Activated CD4-positive, alpha-beta T cell treated with anti-CD3 and anti-CD28 coated beads, Interleukin-2, amount 10 ng/mL, durations not matched to agents 7 days and 5 days (primary cell): ENCODE results near the gene CASR. TPM values are rescaled to one million over a fixed set of nuclear protein-coding genes. Genes with fewer than 3 reads are reported as not detected.
"Not testable (repeated sequence)": the region's sequence is repeated elsewhere in the genome, so short reads cannot be mapped to it uniquely, and the experiment has no call there.

Source experiments
- CTCF ChIA-PET: fragments of 350-600 bp; sonication (Branson Sonifier 250); formaldehyde crosslinking; loops from one replicate; lab custom pipeline; 2021; ENCODE audit warnings: antibody characterized with exemption; lab: Charles Lee
- POLR2A ChIA-PET: fragments of 350-600 bp; sonication (Branson Sonifier 250); formaldehyde crosslinking; loops from one replicate; lab custom pipeline; 2021; ENCODE audit warnings: antibody characterized with exemption; lab: Charles Lee
- DNase-seq: peaks from one replicate; pipeline ENCODE4 v3.0.0-alpha.2; 2020
- H3K27ac Mint-ChIP-seq: one replicate; pipeline ENCODE4 v1.8.0; 2021; ENCODE audit warnings: mild to moderate bottlenecking, moderate library complexity, mixed read lengths
- H3K27me3 Mint-ChIP-seq: one replicate; pipeline ENCODE4 v1.8.0; 2021; ENCODE audit warnings: mixed read lengths
- H3K36me3 Mint-ChIP-seq: one replicate; pipeline ENCODE4 v1.8.0; 2021; ENCODE audit warnings: low read depth, mixed read lengths
- H3K4me1 Mint-ChIP-seq: one replicate; pipeline ENCODE4 v1.8.0; 2021; ENCODE audit warnings: mixed read lengths
- H3K4me3 Mint-ChIP-seq: one replicate; pipeline ENCODE4 v1.8.0; 2021; ENCODE audit warnings: mild to moderate bottlenecking, moderate library complexity, mixed read lengths
- H3K9me3 Mint-ChIP-seq: one replicate; pipeline ENCODE4 v1.8.0; 2021; ENCODE audit warnings: mixed read lengths
- total RNA-seq, 2 experiments: library from RNA; stranded (reverse); gene quantifications; one replicate each; pipeline ENCODE4 v1.2.3, GENCODE V29; 2021

CASR gene
- total RNA-seq, 2 experiments from 2014 or later = 0.06 TPM; not detected in 1

DNA sequence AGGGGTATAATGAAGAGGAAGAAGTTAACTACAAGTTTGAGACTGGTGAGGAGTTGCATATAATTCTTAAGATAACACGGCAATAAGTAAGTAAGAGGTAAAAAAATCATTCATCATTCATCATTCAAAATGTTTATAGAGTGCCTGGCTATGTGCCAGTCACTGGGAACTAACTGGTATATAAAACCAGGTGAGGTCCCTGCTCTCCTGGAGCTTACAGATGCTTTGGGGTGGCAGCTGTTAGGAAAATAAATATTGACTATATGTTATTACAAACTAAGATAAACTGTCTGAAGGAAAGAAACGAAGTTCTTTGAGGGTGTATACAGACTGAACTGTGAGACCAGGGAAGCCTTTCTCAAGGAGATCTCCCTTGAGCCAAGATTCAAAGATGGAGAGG, 2.9 kb downstream of the CASR start:
- Mint-ChIP-seq H3K27ac (no peak overlapping the region), H3K27me3 (peaks cover 79% of the 10 kb centered on the region), H3K36me3 (no peaks in the 10 kb centered on the region), H3K9me3 (no peaks in the 10 kb centered on the region), H3K4me3 (no peak overlapping the region), H3K4me1 (peaks cover 5% of the 10 kb centered on the region)
- ChIA-PET CTCF (interaction anchor here (0.7 kb wide), 1 partner anchor 83 kb away, joined by 5 read pairs; no protein-coding TSS in a partner anchor), POLR2A (no interaction called here)
- DNase-seq = no peak

DNA sequence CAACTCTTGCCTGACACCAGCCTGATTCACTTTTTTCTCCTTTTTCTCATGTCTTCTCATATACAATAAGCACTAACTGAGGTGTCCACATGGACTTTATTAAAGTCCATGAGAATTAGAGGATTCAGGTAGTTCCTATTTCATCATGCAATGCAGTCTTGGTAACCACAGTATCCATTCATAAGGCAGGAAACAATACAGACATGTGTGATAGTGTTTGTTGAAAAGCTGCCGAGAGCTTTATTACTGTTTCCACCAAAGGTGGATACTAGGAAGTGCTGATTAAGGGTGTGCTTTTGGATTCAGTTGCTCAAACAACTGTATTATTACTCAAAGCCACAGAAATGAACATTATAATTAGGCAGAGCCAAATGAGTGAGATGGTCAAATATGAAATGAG, 5.3 kb downstream of the CASR start:
- H3K27me3 Mint-ChIP-seq = peaks cover 56% of the 10 kb centered on the region
- H3K4me1 Mint-ChIP-seq = peaks cover under 1% of the 10 kb centered on the region
- no peaks in the 10 kb centered on the region for H3K36me3 Mint-ChIP-seq
- H3K9me3 Mint-ChIP-seq = no peaks in the 10 kb centered on the region
- CTCF ChIA-PET = no interaction called here
- DNase-seq = no peak
- no peak overlapping the region for H3K4me3 Mint-ChIP-seq
- H3K27ac Mint-ChIP-seq = no peak overlapping the region
- POLR2A ChIA-PET = no interaction called here

DNA sequence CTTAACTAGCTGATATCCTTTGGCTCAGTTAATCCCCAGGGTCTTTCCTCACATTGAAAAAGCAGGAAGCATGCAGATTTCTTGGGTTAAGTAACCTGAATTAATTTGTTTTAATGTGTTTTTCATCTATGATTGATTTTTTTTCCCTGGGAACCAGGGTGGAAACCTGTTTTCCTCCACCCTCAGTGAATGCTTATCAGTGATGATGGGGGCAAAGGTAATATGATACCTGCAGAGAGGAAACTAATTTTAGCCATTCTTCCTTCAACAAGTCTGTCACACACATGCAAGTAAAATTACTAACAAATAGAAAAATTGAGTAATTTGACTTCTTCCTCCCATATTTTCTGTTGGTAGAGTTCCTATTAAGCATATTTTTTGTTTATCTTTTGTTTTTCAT, 5.9 kb downstream of the CASR start:
- H3K27ac Mint-ChIP-seq = no peak overlapping the region
- no peak overlapping the region for H3K4me3 Mint-ChIP-seq
- ChIA-PET POLR2A (no interaction called here), CTCF (no interaction called here)
- H3K9me3 Mint-ChIP-seq = no peaks in the 10 kb centered on the region
- H3K27me3 Mint-ChIP-seq = peaks cover 54% of the 10 kb centered on the region
- peaks cover 1% of the 10 kb centered on the region for H3K4me1 Mint-ChIP-seq
- no peaks in the 10 kb centered on the region for H3K36me3 Mint-ChIP-seq
- no peak for DNase-seq

DNA sequence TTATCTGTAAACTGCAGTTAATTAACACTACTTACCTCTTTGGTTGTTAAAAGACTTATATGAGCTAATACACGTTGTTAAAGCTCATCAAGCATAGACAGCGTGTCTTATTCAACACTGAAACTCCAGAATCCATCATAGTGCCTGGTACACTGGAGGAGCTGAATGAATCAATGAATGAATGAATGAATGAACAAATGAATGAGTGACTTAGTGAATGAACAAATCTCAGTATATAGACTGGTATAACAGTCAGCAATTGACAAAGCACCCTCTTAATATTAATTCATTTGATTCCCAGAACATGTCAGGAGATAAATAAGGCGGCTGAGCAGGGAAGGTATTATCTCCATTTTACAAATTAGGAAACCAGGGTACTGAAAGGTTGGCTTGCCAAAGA, 7.1 kb downstream of the CASR start:
- Mint-ChIP-seq H3K9me3 (no peaks in the 10 kb centered on the region), H3K27me3 (peaks cover 42% of the 10 kb centered on the region), H3K27ac (no peak overlapping the region), H3K36me3 (no peaks in the 10 kb centered on the region), H3K4me3 (no peak overlapping the region), H3K4me1 (peaks cover 1% of the 10 kb centered on the region)
- ChIA-PET POLR2A (no interaction called here), CTCF (interaction anchor here (1.1 kb wide), 1 partner anchor 644 kb away, joined by 4 read pairs; no protein-coding TSS in a partner anchor)
- DNase-seq = no peak

DNA sequence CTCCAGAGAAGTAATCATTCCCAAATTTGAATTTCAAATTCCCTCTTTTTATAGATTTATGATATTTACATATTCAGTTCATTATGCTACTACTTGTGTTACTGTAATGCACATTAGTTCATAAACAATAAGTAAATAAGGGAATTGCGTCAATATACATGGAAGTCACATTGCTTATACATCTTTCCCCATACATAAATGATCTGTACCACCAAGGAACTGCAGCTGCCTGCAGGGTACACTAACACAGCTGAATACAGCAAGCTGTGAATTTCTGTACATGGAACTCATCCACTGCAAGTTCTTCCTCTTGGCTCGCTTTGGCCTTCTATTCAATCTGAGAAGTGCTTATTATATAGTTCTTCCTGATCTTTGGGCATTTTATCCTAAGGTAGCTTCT, 15.5 kb downstream of the CASR start:
- ChIA-PET POLR2A (no interaction called here), CTCF (no interaction called here)
- H3K4me1 Mint-ChIP-seq = peaks cover 1% of the 10 kb centered on the region
- H3K36me3 Mint-ChIP-seq = no peaks in the 10 kb centered on the region
- H3K4me3 Mint-ChIP-seq = no peak overlapping the region
- H3K27me3 Mint-ChIP-seq = peaks cover 10% of the 10 kb centered on the region
- H3K9me3 Mint-ChIP-seq = peaks cover 3% of the 10 kb centered on the region
- no peak for DNase-seq
- H3K27ac Mint-ChIP-seq = no peak overlapping the region

DNA sequence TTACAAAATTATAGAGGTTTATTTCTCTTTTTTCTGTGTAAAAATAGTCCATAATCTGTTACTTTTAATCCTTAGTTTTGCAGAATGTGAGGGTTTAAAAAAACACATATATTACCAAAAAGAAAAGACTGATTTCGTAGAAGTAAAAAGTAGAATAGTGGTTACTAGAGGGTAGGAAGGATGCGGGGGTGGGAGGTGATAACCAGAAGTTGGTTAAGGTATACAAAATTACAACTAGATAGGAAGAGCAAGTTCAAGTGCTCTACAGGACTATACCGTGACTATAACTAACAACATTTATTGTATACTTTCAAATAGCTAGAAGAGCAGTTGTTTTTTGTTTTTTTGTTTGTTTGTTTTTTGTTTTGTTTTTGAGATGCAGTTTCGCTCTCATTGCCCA, 16.1 kb downstream of the CASR start:
- DNase-seq = no peak
- peaks cover 9% of the 10 kb centered on the region for H3K27me3 Mint-ChIP-seq
- ChIA-PET CTCF (no interaction called here), POLR2A (no interaction called here)
- no peaks in the 10 kb centered on the region for H3K36me3 Mint-ChIP-seq
- no peaks in the 10 kb centered on the region for H3K4me1 Mint-ChIP-seq
- H3K9me3 Mint-ChIP-seq = peaks cover 5% of the 10 kb centered on the region
- H3K27ac Mint-ChIP-seq = no peak overlapping the region
- H3K4me3 Mint-ChIP-seq = no peak overlapping the region

DNA sequence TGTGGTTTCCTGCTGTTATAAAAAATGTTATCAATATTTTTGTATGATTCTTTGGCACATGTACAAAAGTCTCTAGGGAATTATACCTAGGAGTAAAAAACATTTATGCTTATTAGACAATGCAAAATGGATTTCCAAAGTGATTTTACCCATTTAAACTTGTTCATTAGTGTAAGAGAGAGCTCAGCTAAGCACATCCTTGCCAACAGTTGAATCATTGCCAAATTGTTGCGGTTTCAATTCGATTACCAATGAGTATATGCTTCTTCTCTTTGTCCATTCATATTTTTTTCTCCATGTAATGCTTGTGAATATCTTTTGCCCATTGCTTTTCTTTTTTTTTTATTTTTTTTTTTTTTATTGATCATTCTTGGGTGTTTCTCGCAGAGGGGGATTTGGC, 17.2 kb downstream of the CASR start:
- Mint-ChIP-seq H3K4me1 (no peaks in the 10 kb centered on the region), H3K9me3 (peaks cover 5% of the 10 kb centered on the region), H3K27ac (no peak overlapping the region), H3K27me3 (peaks cover 9% of the 10 kb centered on the region), H3K36me3 (no peaks in the 10 kb centered on the region), H3K4me3 (no peak overlapping the region)
- POLR2A ChIA-PET = no interaction called here
- CTCF ChIA-PET = interaction anchor here (0.8 kb wide), 1 partner anchor 33 kb away, joined by 3 read pairs; no protein-coding TSS in a partner anchor
- no peak for DNase-seq

DNA sequence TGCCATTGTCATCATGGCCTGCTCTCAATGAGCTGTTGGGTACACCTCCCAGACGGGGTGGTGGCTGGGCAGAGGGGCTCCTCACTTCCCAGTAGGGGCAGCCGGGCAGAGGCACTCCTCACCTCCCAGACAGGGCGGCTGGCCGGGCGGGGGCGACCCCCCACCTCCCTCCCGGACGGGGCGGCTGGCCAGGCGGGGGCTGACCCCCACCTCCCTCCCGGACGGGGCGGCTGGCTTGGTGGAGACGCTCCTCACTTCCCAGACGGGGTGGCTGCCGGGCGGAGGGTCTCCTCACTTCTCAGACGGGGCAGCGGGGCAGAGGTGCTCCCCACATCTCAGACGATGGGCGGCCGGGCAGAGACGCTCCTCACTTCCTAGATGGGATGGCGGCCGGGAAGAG, 18.0 kb downstream of the CASR start:
- peaks cover 12% of the 10 kb centered on the region for H3K27me3 Mint-ChIP-seq
- H3K4me1 Mint-ChIP-seq, CTCF ChIA-PET: not testable (repeated sequence)

DNA sequence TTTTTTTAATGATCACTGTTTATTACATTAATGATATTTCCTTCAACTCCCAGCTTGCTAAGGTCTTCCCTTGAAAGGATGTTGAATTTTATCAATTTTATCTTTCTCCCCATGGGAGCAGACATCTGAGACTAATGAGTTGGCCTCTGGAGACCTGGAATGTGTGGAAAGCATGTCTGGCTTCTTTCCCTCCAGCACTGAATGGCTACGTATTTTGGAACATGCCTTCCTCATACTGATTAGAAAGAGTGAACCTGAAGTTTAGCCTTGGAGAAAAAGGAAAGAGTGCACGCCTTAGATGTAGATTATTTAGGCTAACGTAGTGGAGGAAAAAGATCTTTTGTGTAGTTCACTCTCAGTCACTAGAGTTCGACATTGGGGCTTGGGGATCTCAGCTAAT, 25.1 kb downstream of the CASR start:
- CTCF ChIA-PET = no interaction called here
- H3K4me1 Mint-ChIP-seq = no peaks in the 10 kb centered on the region
- DNase-seq = no peak
- H3K9me3 Mint-ChIP-seq = peaks cover 3% of the 10 kb centered on the region
- no peak overlapping the region for H3K4me3 Mint-ChIP-seq
- H3K27ac Mint-ChIP-seq = no peak overlapping the region
- POLR2A ChIA-PET = no interaction called here
- no peaks in the 10 kb centered on the region for H3K36me3 Mint-ChIP-seq
- H3K27me3 Mint-ChIP-seq = peaks cover 9% of the 10 kb centered on the region

More for the DNA sequence above, 18.0 kb downstream of the CASR start:
- H3K9me3 Mint-ChIP-seq, H3K4me3 Mint-ChIP-seq, POLR2A ChIA-PET, DNase-seq, H3K36me3 Mint-ChIP-seq, H3K27ac Mint-ChIP-seq: not testable (repeated sequence)

DNA sequence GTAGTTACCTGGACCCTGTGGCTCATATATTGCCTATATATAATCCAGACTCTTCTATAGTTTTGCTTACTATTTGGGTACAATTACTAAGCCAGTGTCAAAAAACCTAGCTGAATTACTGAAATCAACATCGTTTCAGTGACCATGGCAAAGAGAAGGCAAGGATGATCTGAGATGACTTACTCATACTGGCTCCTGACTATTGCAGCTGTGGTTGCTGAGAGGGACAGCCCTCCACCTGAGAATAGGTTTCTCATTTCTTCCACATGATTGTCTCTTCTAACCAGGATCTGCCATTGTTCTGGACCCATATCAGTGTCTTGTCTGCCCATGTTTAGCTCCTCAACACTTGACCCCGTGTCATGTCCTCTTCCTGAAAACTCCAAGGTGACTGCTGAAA, 30.2 kb downstream of the CASR start:
- no peak overlapping the region for H3K27ac Mint-ChIP-seq
- DNase-seq = no peak
- peaks cover 9% of the 10 kb centered on the region for H3K27me3 Mint-ChIP-seq
- POLR2A ChIA-PET = no interaction called here
- no peaks in the 10 kb centered on the region for H3K4me1 Mint-ChIP-seq
- no peak overlapping the region for H3K4me3 Mint-ChIP-seq
- H3K36me3 Mint-ChIP-seq = no peaks in the 10 kb centered on the region
- CTCF ChIA-PET = no interaction called here
- no peaks in the 10 kb centered on the region for H3K9me3 Mint-ChIP-seq

DNA sequence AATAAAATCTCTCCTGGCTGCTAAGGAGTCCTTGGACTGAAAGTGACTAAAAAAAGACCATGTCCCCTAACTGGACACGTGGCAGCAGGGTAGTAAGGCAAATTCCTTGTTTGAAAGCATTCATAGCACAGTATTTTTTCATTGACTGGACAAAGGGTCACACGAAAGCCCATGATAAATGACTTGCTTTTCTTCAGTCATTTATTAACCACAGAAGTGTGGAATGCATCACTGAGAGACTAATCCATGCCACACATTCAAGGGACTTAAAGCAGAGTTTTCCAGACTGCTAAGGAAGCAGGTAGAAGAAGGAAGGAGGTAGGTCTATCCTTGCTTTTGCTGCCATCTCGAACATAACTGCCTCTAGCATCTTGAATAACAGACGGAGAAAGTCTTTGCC, 31.2 kb downstream of the CASR start:
- Mint-ChIP-seq H3K4me1 (no peaks in the 10 kb centered on the region), H3K27me3 (peaks cover 12% of the 10 kb centered on the region), H3K27ac (no peak overlapping the region), H3K36me3 (no peaks in the 10 kb centered on the region), H3K9me3 (no peaks in the 10 kb centered on the region), H3K4me3 (no peak overlapping the region)
- DNase-seq = no peak
- ChIA-PET CTCF (no interaction called here), POLR2A (no interaction called here)

DNA sequence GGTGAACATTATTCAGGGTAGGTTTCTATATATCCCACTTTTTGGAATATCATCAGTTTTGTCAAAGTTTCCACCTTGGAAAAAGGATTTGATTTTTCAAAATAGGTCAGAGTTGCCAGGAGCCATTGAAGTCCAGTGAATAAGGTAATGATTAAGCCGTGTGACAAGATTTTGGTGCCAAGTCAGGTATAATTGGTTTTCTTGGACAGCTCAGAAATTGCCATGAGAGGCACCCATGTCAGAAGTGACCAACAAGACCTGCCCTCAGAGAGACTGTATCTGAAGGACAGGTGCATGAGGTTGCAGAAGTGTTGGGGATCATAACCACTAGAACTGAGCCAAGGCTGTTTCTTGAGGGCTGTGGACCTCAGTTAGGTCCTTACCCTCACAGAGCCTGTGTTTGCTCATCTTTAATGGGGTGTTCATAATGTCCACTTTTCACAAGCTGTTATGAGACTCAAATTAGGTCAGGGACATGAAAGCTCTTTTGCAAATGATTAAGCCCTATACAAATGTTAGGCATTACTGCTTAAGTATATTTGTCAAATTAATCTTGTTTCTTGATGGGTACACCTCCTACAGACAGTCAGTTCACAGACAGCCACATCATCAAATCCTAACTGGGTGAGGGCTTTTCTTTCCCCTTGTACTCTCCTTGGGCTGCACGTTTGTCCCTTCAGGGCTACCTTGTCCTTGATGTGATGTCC, 32.3 kb downstream of the CASR start:
- Mint-ChIP-seq H3K27ac (no peak overlapping the region), H3K4me1 (no peaks in the 10 kb centered on the region), H3K27me3 (peaks cover 9% of the 10 kb centered on the region), H3K9me3 (no peaks in the 10 kb centered on the region), H3K4me3 (no peak overlapping the region), H3K36me3 (no peaks in the 10 kb centered on the region)
- POLR2A ChIA-PET = no interaction called here
- no peak for DNase-seq
- CTCF ChIA-PET = interaction anchor here (0.7 kb wide), 1 partner anchor 638 kb away, joined by 3 read pairs; no protein-coding TSS in a partner anchor

DNA sequence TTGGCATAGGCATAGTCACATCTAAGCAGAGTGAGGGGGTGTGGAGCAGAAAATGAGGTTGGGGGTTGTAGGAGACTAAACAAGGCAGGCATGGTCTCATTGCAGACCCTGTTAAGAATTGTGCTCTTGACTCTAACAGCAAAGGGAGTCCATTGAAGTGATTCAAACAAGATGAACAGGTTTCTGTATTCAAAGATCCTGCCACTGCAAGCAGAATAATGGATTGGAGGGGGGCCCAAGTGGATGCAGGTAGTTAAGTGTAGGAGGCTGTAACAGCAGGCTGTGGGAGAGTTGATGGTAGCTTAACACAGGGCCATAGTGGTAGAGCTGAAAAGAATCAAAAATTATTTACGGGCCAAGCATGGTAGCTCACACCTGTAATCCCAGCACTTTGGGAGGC, 34.4 kb downstream of the CASR start:
- ChIA-PET POLR2A (no interaction called here), CTCF (interaction anchor here (0.7 to 1.2 kb wide), 2 partner anchors 21 to 25 kb away, joined by 3 to 4 read pairs; no protein-coding TSS in a partner anchor)
- H3K4me1 Mint-ChIP-seq = no peaks in the 10 kb centered on the region
- H3K4me3 Mint-ChIP-seq = no peak overlapping the region
- H3K9me3 Mint-ChIP-seq = no peaks in the 10 kb centered on the region
- no peak overlapping the region for H3K27ac Mint-ChIP-seq
- H3K36me3 Mint-ChIP-seq = no peaks in the 10 kb centered on the region
- peaks cover 23% of the 10 kb centered on the region for H3K27me3 Mint-ChIP-seq
- DNase-seq = no peak
